SKM-1 treated with dmso at 0.1 percent for 144 hours (cell line): ENCODE measurements around the gene LIM2.
A peak's percentile ranks its signal among the peaks of the same experiment; 100 is the strongest.
"Not testable (repeated sequence)": the region's sequence is repeated elsewhere in the genome, so short reads cannot be mapped to it uniquely, and the experiment has no call there.

Experiments used
- DNase-seq: peaks from one replicate; lab custom pipeline; 2025; ENCODE audit not compliant: unreplicated experiment; lab: John Stamatoyannopoulos, UW

LIM2 gene

GRCh38 chr19:51397453-51397852, 9.7 kb upstream of the LIM2 start:
- DNase-seq: not testable (repeated sequence)

DNA sequence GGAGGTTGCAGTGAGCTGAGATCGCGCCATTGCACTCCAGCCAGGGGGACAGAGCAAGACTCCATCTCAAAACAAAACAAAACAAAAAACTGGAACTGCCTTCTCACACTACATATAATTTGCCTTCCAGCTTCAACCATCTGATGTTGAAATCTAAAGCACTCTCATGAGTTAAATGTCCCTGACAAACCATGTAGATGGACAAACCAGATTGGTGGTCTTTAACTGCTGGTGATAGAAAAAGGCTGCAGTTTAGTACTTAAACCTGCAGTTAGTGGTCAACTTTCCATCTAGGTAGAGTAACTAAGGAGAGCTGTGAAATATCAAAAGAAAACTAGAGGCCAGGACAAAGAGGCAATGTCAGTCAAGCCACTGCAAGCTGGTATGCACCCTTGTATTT, 8.4 kb upstream of the LIM2 start:
- DNase-seq: no peak

- DNase-seq: peak; percentile 85
Observed at GRCh38 chr19:51394050-51394836, 6.5 kb upstream of the LIM2 start.

- no peak for DNase-seq
Observed at GRCh38 chr19:51392701-51393100, 4.9 kb upstream of the LIM2 start.

- no peak for DNase-seq
Observed at GRCh38 chr19:51391073-51391611, 3.4 kb upstream of the LIM2 start.

- DNase-seq: no peak
Observed at GRCh38 chr19:51389143-51389542, 1.4 kb upstream of the LIM2 start.

- no peak for DNase-seq
Observed at GRCh38 chr19:51386882-51387520, 773 bp downstream of the LIM2 start.

- DNase-seq: no peak
Observed at GRCh38 chr19:51382004-51382403, 5.8 kb downstream of the LIM2 start.

DNA sequence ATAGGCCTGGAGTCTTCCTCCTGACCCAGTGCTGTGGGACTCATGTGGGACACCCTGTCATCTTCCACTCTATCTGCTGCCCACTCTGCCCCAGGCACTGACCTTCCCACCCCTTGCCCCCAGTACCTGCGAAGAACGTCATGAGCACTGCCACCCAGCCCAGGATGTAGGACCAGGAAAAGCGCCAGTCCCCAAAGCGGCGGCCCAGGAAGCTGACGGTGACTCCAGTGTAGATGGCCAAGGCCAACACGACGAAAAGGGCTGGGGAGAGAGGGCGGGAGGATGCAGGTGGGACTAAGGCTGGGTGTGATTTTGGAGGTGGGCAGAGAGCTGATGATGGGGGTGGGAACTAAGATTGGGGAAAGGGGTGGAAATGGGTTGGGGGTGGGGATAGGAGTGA, 7.4 kb downstream of the LIM2 start:
- no peak for DNase-seq

GRCh38 chr19:51377422-51377821, 10.4 kb downstream of the LIM2 start:
- no peak for DNase-seq

GRCh38 chr19:51375504-51376221, 12.1 kb downstream of the LIM2 start:
- peak; percentile 5 for DNase-seq

DNA sequence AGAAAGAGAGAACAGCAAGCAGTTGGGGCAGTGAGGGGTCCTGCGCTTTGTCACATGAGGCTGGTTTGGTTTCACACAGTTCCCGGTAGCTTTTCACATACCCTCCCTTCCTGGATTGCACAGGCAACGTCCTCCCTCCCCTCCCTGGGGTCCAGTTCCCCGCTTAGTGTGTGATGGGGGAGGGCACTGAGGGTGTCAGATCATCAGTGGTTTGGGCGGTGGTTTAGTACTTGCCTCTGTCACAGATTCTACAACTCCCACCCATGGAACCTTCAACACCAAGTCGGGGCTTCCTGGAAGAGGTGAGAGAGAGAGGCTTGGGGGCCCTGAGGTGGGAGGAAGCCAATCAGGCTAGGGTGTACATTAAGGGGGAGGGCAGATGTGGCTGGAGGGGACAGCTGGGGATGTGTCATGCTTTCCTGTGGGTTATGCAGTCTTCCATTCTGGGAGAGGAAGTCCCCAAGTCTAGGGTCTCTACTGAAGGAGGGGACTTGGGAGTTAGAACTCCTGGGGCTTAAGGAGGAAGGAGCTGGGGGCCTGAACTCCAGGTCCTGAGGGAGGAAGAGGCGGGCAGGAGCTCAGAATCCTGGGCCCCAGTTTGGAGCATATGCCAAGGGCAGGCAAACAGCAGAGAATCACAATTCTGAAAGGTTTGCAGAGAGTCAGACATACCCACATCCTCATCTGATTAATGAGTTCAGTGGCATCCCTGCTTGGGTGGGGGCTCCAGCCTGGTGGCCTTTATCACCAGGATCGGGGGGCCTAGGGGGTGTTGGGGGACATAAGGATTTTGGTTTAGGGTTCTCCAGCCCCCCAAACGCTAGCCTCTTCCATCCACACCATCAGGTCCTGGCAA, 14.9 kb downstream of the LIM2 start, which contains the start of gene NKG7:
NKG7 (minus strand) TSS at position 6 of the 856 bp plus-strand sequence. CDS start 119 bp downstream, outside the sequence.
- DNase-seq: peak; percentile 32

GRCh38 chr19:51372021-51372648, 15.6 kb downstream of the LIM2 start:
- DNase-seq: no peak

DNA sequence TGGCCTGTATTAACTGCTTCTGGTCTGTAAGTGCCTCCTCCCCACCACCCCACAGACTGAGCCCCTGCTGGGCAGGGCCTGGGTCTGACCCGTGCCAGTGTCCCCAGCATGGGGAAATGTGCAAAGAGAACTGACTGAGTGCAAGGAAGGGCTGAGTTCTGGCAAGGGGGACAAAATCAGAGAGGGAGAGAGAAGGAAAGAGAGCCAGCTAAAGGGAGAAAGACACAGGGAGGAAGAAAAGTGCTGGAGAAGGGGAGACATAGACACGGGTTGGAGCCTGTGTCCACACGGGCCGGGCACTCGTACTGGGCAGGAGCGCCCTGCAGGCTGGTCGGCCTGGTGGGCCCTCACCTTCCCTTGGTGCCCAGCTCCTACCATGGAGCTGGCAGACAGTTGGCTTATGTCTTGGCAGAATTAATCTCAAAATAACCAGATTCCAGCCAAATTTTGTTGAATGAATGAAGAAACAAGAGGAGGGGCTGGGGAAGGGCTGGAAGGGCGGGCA, 16.5 kb downstream of the LIM2 start:
- no peak for DNase-seq

DNA sequence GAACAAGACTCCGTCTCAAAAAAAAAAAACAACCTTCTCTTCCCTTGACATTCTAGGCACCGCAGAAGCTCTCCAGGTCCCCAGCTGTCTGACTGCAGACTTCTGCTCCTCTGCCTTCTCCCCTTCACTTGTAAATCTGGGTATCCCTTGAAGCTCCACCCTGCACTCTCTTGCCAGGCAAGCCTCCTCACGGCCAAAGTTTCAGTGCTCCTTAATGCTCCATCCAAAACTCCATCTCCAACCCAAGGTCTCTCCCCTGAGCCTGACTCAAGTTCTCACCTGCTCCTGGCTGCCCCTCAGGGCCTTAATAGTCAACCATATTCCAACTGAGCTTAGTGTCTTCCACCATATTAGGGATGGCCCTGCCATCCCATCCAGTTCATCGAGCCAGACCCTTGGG, 17.5 kb downstream of the LIM2 start:
- DNase-seq: no peak

GRCh38 chr19:51368366-51369282, 19.1 kb downstream of the LIM2 start, which contains the start of gene CLDND2:
TSS of gene CLDND2 (minus strand) at chr19:51369003. CDS start at chr19:51368577, 426 bp downstream.
- DNase-seq: peak; percentile 25

- peak; percentile 85 for DNase-seq
Observed at GRCh38 chr19:51367565-51368365, 20.0 kb downstream of the LIM2 start.

- DNase-seq: no peak
Observed at GRCh38 chr19:51367255-51367564, 20.6 kb downstream of the LIM2 start.
